K562 (cell line): ENCODE data around the gene ZNF362. TPM values are rescaled to one million over a fixed set of nuclear protein-coding genes. Genes with fewer than 3 reads are reported as not detected.

Experiments
- NFE2L1 ChIP-seq: fragments of 450-650 bp; IDR thresholded peaks from 2 replicates; pipeline ENCODE4 v1.6.1; 2016; ENCODE audit warnings: missing genetic modification characterization, low read depth, mild to moderate bottlenecking, missing compliant biosample characterization, moderate library complexity, borderline replicate concordance
- PHF21A ChIP-seq: fragments of 450-650 bp; IDR thresholded peaks from 2 replicates; pipeline ENCODE4 v1.6.1; 2017; ENCODE audit warnings: low read depth, borderline replicate concordance
- POLR2G ChIP-seq: fragments of 200-400 bp; formaldehyde crosslinking; IDR thresholded peaks from 2 replicates; pipeline ENCODE4 v1.6.1; 2017; ENCODE audit warnings: low read depth, mild to moderate bottlenecking, antibody characterized with exemption, low read length, moderate library complexity
- POU5F1 ChIP-seq: fragments of 150-350 bp; IDR thresholded peaks from 2 replicates; pipeline ENCODE4 v1.6.1; 2014; ENCODE audit warnings: borderline replicate concordance, low read length, low read depth, mild to moderate bottlenecking; ENCODE audit not compliant: partially characterized antibody
- SAFB ChIP-seq: fragments of 200-400 bp; formaldehyde crosslinking; IDR thresholded peaks from 2 replicates; pipeline ENCODE4 v1.6.1; 2017; ENCODE audit warnings: low read depth, low read length, borderline replicate concordance
- TRIM24 ChIP-seq, 2 experiments: fragments of 450-650 bp; IDR thresholded peaks; 2 replicates each; pipeline ENCODE4 v1.6.1; 2016
- ZNF592 ChIP-seq: fragments of 450-650 bp; IDR thresholded peaks from 2 replicates; pipeline ENCODE4 v1.6.1; 2017; ENCODE audit warnings: antibody characterized with exemption, mild to moderate bottlenecking
- polyA plus RNA-seq, 8 experiments: library from polyadenylated mRNA; depleted of rRNA in 4 of 8; stranded (reverse) in 5 of 8; unstranded in 3 of 8; fragments of >200 nt; fragmentation: Nextera tagmentation in 2 of 8; fragmentation: Illumina TruSeq in 1 of 8; extraction: Ambion mirVana in 2 of 8; extraction: Trizol in 1 of 8; gene quantifications; 2 replicates each; pipeline versions ENCODE4 v1.2.1 to v1.2.3, GENCODE V29; 2011 to 2014; ENCODE audit warnings: inconsistent platforms in 1 of 8, missing spikeins in 1 of 8
- total RNA-seq, 7 experiments: library from RNA; depleted of rRNA in 6 of 7; stranded (reverse); fragments of >200 nt in 6 of 7; fragmentation: Illumina TruSeq in 2 of 7; extraction: Trizol in 2 of 7; gene quantifications; 2 replicates each; pipeline versions ENCODE4 v1.2.1 to v1.2.3, GENCODE V29; 2011 to 2021; ENCODE audit warnings: low replicate concordance in 1 of 7

ZNF362 gene
- total and polyA plus RNA-seq, 9 of the 15 experiments (the other 6 are each of a cell fraction or from before 2014, with no cell fraction given): 0.01 to 1.1 (median 0.35) TPM; not detected in 1

GRCh38 chr1:33288976-33289857, 32.9 kb downstream of the ZNF362 start (continued):
- no peak for TF ChIP-seq ZNF592
- TF ChIP-seq TRIM24 (IDR thresholded peaks at IDR 0.05): no peak
- TF ChIP-seq POU5F1: no peak
- no peak for TF ChIP-seq POLR2G
- TF ChIP-seq PHF21A: no peak
- no peak for TF ChIP-seq SAFB
- TF ChIP-seq NFE2L1 (tag): no peak
